ENCODE results near the gene EDRF1. TPM values are rescaled to one million over a fixed set of nuclear protein-coding genes. Genes with fewer than 3 reads are reported as not detected.

The EDRF1 gene
- total RNA-seq, 4 donors from 2014 or later = 10.9 to 56.4 (median 18.6) TPM

DNA sequence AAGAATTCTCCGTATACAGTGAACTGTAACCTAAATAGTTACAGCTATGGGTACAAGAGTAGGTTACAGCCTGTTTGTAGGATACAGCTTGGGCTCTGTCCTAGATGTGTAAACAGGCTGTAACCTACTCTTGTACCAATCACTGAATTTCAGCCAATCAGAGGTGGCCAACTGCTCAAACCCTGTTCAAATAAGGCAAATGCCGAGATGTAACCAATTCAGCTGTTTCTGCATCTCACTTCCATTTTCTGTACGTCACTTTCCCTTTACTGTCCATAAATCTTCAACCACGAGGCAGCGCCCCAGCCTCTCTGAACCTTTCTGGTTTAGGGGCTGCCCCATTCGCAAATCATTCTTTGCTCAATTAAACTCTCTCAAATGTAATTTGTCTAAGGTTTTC, 64.4 kb downstream of the EDRF1 start:
- no peaks in the 10 kb centered on the region for H3K9me3 ChIP-seq
- peaks cover 11% of the 10 kb centered on the region for H3K36me3 ChIP-seq
- no peaks in the 10 kb centered on the region for H3K4me1 ChIP-seq
- no peaks in the 10 kb centered on the region for H3K27me3 ChIP-seq
- no peak for DNase-seq (ENCODE audit: low spot score in 2 of 2)
- no peak overlapping the region for H3K4me3 ChIP-seq
- WGBS = 78% methylated on average over 6 of the region's 6 CpGs
- TF ChIP-seq EP300 (IDR thresholded peaks at IDR 0.05) (no peak), POLR2A (IDR thresholded peaks at IDR 0.05) (no peak)
- H3K27ac ChIP-seq = no peak overlapping the region

DNA sequence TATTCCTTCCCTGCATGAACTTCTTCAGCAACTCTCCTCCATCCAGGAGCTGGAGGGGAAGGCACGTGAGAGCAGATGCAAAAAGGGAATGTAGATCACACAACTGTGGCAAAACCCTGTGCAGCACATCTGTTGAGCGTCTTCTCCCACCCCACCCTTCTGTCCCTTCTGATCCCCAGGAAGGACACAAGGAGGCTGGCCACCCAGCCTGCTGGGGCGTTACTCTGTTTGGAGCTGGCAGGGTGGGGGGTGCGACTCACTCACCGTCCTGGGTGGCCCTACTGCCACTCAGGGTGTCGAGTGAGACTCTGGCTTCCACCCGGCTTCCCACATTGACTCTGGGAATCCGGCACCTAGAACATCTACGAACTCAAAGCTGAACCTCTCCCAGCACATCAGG, 66.3 kb downstream of the EDRF1 start:
- H3K9me3 ChIP-seq = no peaks in the 10 kb centered on the region
- H3K4me1 ChIP-seq = no peaks in the 10 kb centered on the region
- no peaks in the 10 kb centered on the region for H3K27me3 ChIP-seq
- TF ChIP-seq, protein P1, sequence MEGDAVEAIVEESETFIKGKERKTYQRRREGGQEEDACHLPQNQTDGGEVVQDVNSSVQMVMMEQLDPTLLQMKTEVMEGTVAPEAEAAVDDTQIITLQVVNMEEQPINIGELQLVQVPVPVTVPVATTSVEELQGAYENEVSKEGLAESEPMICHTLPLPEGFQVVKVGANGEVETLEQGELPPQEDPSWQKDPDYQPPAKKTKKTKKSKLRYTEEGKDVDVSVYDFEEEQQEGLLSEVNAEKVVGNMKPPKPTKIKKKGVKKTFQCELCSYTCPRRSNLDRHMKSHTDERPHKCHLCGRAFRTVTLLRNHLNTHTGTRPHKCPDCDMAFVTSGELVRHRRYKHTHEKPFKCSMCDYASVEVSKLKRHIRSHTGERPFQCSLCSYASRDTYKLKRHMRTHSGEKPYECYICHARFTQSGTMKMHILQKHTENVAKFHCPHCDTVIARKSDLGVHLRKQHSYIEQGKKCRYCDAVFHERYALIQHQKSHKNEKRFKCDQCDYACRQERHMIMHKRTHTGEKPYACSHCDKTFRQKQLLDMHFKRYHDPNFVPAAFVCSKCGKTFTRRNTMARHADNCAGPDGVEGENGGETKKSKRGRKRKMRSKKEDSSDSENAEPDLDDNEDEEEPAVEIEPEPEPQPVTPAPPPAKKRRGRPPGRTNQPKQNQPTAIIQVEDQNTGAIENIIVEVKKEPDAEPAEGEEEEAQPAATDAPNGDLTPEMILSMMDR (IDR thresholded peaks at IDR 0.05) = no peak
- TF ChIP-seq POLR2A (IDR thresholded peaks at IDR 0.05) (no peak), EP300 (IDR thresholded peaks at IDR 0.05) (no peak), POLR2AphosphoS5 (IDR thresholded peaks at IDR 0.05) (no peak)
- 68% methylated on average over 9 of the region's 9 CpGs for WGBS
- peaks cover 21% of the 10 kb centered on the region for H3K36me3 ChIP-seq
- no peak overlapping the region for H3K4me3 ChIP-seq
- no peak overlapping the region for H3K27ac ChIP-seq
- no peak for DNase-seq (ENCODE audit: low spot score in 2 of 2)

DNA sequence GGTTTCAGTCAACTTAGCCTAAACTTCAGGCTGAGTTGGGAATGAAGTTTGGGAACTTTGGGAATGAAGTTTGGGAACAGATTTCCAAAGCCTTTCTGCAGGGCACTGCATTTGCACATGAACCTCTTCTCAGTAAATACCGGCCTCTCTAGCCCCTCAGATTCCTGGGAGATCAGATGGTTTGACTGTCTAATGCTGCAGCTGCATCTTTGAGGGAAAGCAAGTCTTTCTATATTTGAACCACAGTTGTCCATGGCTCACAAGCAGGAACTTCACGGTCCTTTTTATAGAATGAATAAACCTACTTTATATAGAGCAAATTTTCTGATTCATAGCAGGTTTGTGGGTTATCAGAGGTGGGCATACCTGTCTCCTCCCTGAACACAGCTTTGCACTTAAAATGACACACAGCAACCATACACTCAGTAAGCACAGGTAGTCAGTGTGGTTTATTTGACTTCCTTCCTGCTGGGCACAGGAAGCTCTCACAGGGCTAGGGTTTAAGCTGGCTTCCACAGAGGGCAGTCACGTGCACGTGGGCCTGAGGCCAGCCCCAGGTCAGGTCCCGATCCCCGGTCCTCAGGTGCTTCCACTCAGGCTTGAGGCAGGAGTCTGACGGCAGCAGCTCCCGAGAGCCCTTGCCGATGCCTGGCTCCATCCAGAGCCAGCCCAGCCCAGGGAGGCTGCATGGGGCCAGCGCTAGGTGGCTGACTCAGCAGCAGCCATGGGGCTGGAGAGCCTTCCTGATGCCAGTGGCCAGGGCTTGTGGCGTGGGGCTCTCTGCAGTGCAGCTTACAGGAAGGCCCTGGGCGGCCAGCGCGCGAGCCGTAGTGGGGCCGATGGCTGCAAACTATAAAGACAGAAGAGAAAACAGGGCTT, 68.9 kb downstream of the EDRF1 start:
- H3K27me3 ChIP-seq = no peaks in the 10 kb centered on the region
- no peak for DNase-seq (ENCODE audit: low spot score in 2 of 2)
- H3K4me1 ChIP-seq = no peaks in the 10 kb centered on the region
- no peak overlapping the region for H3K4me3 ChIP-seq
- no peaks in the 10 kb centered on the region for H3K9me3 ChIP-seq
- no peak overlapping the region for H3K27ac ChIP-seq
- peaks cover 43% of the 10 kb centered on the region for H3K36me3 ChIP-seq
- 91% methylated on average over 13 of the region's 17 CpGs for WGBS
- TF ChIP-seq POLR2A (IDR thresholded peaks at IDR 0.05) = no peak
- TF ChIP-seq, protein P1 (IDR thresholded peaks at IDR 0.05) = no peak
- no peak for TF ChIP-seq POLR2AphosphoS5 (IDR thresholded peaks at IDR 0.05)
- TF ChIP-seq EP300 (IDR thresholded peaks at IDR 0.05) = no peak

DNA sequence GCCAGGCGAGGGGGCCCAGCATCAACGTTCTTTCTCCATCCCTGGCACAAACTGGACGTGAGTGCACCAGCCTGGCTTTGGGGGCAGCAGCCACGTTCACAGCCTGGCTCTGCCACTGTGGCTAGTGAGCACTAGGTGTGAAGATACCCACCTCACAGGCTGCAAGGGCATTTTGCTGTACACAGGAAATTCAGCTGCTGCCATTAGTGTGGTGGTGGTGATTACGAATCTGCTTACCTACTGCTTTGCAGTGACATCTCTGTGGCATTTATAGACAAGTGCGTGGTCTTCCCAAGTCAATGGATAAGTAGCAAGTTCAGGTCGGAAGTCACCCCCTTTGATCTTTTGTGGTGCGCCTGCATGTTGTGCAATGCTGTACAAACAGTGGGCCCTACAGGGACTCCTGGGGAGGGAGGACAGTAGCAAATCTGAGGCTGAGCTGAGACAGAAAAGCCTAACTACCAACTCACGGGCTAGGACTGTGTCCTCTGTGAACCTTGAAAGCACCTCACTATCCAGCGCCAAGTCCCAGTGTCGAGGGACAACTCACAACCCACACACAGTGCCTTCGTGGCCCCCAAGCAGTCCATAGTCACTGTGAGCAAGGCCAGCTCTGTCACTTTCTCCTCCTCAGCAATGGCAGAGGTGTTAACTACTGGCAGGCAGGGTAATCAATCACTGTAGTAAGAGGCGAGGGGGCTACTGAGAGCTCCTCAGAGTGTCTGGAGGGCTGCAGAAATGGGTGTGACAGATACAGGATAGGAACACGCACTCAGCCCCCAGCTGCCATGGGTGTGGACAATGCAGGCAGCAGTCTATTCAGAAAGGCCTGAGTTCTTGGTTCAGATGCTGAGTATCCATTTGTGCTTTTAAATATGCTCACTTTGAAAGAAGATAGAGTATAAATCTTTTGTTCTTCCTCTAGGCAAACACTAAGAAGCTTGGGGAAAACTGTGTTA, 73.1 kb downstream of the EDRF1 start:
- Histone ChIP-seq H3K36me3 (peaks cover 83% of the 10 kb centered on the region), H3K27ac (no peak overlapping the region), H3K4me1 (no peaks in the 10 kb centered on the region), H3K9me3 (no peaks in the 10 kb centered on the region), H3K4me3 (no peak overlapping the region), H3K27me3 (no peaks in the 10 kb centered on the region)
- TF ChIP-seq EP300 (IDR thresholded peaks at IDR 0.05) (no peak), POLR2A (IDR thresholded peaks at IDR 0.05) (no peak), POLR2AphosphoS5 (IDR thresholded peaks at IDR 0.05) (no peak)
- TF ChIP-seq, protein P1 (IDR thresholded peaks at IDR 0.05) = no peak
- 86% methylated on average over 11 of the region's 14 CpGs for WGBS
- DNase-seq (ENCODE audit: low spot score in 2 of 2) = no peak

DNA sequence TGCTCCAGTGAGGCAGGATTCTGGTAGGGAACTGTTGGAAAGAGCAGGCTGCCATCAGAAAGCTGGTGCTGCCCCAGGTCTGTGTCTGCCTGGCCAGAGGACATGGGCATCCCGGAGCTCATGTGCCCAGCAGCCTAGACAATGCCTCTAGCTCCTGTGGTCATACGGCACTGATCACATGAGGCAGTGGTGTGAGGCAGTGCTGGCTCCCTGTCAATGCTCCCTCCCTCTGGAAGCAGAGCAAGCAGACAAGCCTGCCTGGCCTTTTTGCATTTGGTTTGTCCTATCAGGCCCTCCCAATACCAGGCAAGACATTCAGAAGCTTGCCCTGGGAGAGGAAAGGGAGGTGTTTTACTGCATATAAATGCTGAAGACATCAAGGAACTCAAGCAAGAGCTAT, 75.6 kb downstream of the EDRF1 start:
- WGBS = no CpG with 5 or more reads among the region's 2 CpGs
- peaks cover 81% of the 10 kb centered on the region for H3K36me3 ChIP-seq
- DNase-seq (ENCODE audit: low spot score in 2 of 2) = no peak
- H3K9me3 ChIP-seq = no peaks in the 10 kb centered on the region
- TF ChIP-seq EP300 (IDR thresholded peaks at IDR 0.05) (no peak), POLR2AphosphoS5 (IDR thresholded peaks at IDR 0.05) (no peak), POLR2A (IDR thresholded peaks at IDR 0.05) (no peak)
- TF ChIP-seq, protein P1 (IDR thresholded peaks at IDR 0.05) = no peak
- no peak overlapping the region for H3K27ac ChIP-seq
- no peaks in the 10 kb centered on the region for H3K27me3 ChIP-seq
- H3K4me3 ChIP-seq = no peak overlapping the region
- no peaks in the 10 kb centered on the region for H3K4me1 ChIP-seq

Measured in suprapubic skin (tissue), 4 donors.